SK-N-SH treated with all-trans-retinoic acid at 6 μM for 48 hours (cell line): ENCODE measurements around the gene KRT9.
"Not testable (repeated sequence)": the region's sequence is repeated elsewhere in the genome, so short reads cannot be mapped to it uniquely, and the experiment has no call there.

Experiments used
- ATAC-seq: fragments of 200-7000 bp; cut with Tn5 transposase; 3 replicates; pipeline ENCODE4 v1.9.1; 2020; ENCODE audit warnings: mild to moderate bottlenecking, moderate library complexity
- BACH2 ChIP-seq: fragments of 250-450 bp; sonication (Bioruptor Pico); IDR thresholded peaks from 2 replicates; pipeline ENCODE4 v1.9.0; 2021; ENCODE audit warnings: mild to moderate bottlenecking, borderline replicate concordance
- CSDC2 ChIP-seq: fragments of 250-450 bp; sonication (Bioruptor Pico); IDR thresholded peaks from 2 replicates; pipeline ENCODE4 v1.5.0; 2020; ENCODE audit warnings: mild to moderate bottlenecking, moderate library complexity
- GLIS3 ChIP-seq: fragments of 250-450 bp; sonication (Bioruptor Pico); IDR thresholded peaks from 2 replicates; pipeline ENCODE4 v1.5.0; 2020; ENCODE audit warnings: mild to moderate bottlenecking, moderate library complexity
- OSR1 ChIP-seq: fragments of 250-450 bp; sonication (Bioruptor Pico); IDR thresholded peaks from 2 replicates; pipeline ENCODE4 v1.8.0; 2022; ENCODE audit warnings: moderate library complexity, mild to moderate bottlenecking, inconsistent platforms
- PATZ1 ChIP-seq: fragments of 250-450 bp; sonication (Bioruptor Pico); IDR thresholded peaks from 2 replicates; pipeline ENCODE4 v1.8.0; 2020; ENCODE audit warnings: mild to moderate bottlenecking, moderate library complexity, borderline replicate concordance
- PPARA ChIP-seq: fragments of 250-450 bp; sonication (Bioruptor Pico); IDR thresholded peaks from 2 replicates; pipeline ENCODE4 v1.5.0; 2020; ENCODE audit warnings: mild to moderate bottlenecking, borderline replicate concordance
- RARB ChIP-seq: fragments of 250-450 bp; sonication (Bioruptor Pico); IDR thresholded peaks from 2 replicates; pipeline ENCODE4 v1.8.0; 2021; ENCODE audit warnings: mild to moderate bottlenecking, moderate library complexity
- SNAI2 ChIP-seq: fragments of 250-450 bp; sonication (Bioruptor Pico); IDR thresholded peaks from 2 replicates; pipeline ENCODE4 v1.5.0; 2020; ENCODE audit warnings: mild to moderate bottlenecking, moderate library complexity
- TCF4 ChIP-seq: fragments of 250-450 bp; sonication (Bioruptor Pico); IDR thresholded peaks from 2 replicates; pipeline ENCODE4 v1.8.0; 2021; ENCODE audit warnings: mild to moderate bottlenecking, moderate library complexity, borderline replicate concordance
- ZC3H10 ChIP-seq: fragments of 250-450 bp; sonication (Bioruptor Pico); IDR thresholded peaks from 2 replicates; pipeline ENCODE4 v1.5.1; 2021; ENCODE audit warnings: mild to moderate bottlenecking, moderate library complexity
- ZFP3 ChIP-seq: fragments of 250-450 bp; sonication (Bioruptor Pico); IDR thresholded peaks from 2 replicates; pipeline ENCODE4 v1.5.0; 2020; ENCODE audit warnings: mild to moderate bottlenecking, moderate library complexity
- ZFP30 ChIP-seq: fragments of 450-650 bp; formaldehyde crosslinking; IDR thresholded peaks from 2 replicates; pipeline ENCODE4 v1.5.0; 2022; ENCODE audit warnings: mild to moderate bottlenecking, moderate library complexity
- ZNF565 ChIP-seq: fragments of 450-650 bp; formaldehyde crosslinking; conservative IDR thresholded peaks from 2 replicates; pipeline ENCODE4 v1.5.0; 2020; ENCODE audit warnings: low read depth, mild to moderate bottlenecking, moderate library complexity
- ZNF70 ChIP-seq: fragments of 450-650 bp; formaldehyde crosslinking; IDR thresholded peaks from 2 replicates; pipeline ENCODE4 v1.5.0; 2020; ENCODE audit warnings: mild to moderate bottlenecking, moderate library complexity
- TF ChIP-seq, protein P1 (sequence below): fragments of 250-450 bp; sonication (Bioruptor Pico); IDR thresholded peaks from 2 replicates; pipeline ENCODE4 v1.8.0; 2021; ENCODE audit warnings: low read depth, mild to moderate bottlenecking, moderate library complexity, borderline replicate concordance
- TF ChIP-seq, protein P2 (sequence below): fragments of 250-450 bp; sonication (Bioruptor Pico); IDR thresholded peaks from 2 replicates; pipeline ENCODE4 v1.5.1; 2021; ENCODE audit warnings: mild to moderate bottlenecking, moderate library complexity
- TF ChIP-seq, protein P3 (sequence below): fragments of 250-450 bp; sonication (Bioruptor Pico); IDR thresholded peaks from 2 replicates; pipeline ENCODE4 v1.5.0; 2020; ENCODE audit warnings: mild to moderate bottlenecking, moderate library complexity

Gene KRT9

GRCh38 chr17:41580244-41580575 lies 8.4 kb upstream of the KRT9 start (continued):
- TF ChIP-seq, protein P1, sequence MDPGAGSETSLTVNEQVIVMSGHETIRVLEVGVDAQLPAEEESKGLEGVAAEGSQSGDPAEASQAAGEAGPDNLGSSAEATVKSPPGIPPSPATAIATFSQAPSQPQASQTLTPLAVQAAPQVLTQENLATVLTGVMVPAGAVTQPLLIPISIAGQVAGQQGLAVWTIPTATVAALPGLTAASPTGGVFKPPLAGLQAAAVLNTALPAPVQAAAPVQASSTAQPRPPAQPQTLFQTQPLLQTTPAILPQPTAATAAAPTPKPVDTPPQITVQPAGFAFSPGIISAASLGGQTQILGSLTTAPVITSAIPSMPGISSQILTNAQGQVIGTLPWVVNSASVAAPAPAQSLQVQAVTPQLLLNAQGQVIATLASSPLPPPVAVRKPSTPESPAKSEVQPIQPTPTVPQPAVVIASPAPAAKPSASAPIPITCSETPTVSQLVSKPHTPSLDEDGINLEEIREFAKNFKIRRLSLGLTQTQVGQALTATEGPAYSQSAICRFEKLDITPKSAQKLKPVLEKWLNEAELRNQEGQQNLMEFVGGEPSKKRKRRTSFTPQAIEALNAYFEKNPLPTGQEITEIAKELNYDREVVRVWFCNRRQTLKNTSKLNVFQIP (CRISPR knock-in tag): no peak
- no peak for TF ChIP-seq TCF4

GRCh38 chr17:41579484-41580243 lies 7.8 kb upstream of the KRT9 start:
- peak; percentile 96 for ATAC-seq
- TF ChIP-seq PATZ1 (CRISPR knock-in tag) (no peak), BACH2 (CRISPR knock-in tag) (no peak), ZFP3 (CRISPR knock-in tag) (no peak)
- TF ChIP-seq, protein P2, sequence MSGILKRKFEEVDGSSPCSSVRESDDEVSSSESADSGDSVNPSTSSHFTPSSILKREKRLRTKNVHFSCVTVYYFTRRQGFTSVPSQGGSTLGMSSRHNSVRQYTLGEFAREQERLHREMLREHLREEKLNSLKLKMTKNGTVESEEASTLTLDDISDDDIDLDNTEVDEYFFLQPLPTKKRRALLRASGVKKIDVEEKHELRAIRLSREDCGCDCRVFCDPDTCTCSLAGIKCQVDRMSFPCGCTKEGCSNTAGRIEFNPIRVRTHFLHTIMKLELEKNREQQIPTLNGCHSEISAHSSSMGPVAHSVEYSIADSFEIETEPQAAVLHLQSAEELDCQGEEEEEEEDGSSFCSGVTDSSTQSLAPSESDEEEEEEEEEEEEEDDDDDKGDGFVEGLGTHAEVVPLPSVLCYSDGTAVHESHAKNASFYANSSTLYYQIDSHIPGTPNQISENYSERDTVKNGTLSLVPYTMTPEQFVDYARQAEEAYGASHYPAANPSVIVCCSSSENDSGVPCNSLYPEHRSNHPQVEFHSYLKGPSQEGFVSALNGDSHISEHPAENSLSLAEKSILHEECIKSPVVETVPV (CRISPR knock-in tag): no peak

GRCh38 chr17:41578971-41579370 lies 7.1 kb upstream of the KRT9 start:
- TF ChIP-seq CSDC2 (CRISPR knock-in tag) (no peak), BACH2 (CRISPR knock-in tag) (no peak), TCF4 (no peak)
- no peak for ATAC-seq

GRCh38 chr17:41578538-41578937 lies 6.7 kb upstream of the KRT9 start:
- TF ChIP-seq SNAI2 (CRISPR knock-in tag): no peak
- no peak for TF ChIP-seq ZNF70 (CRISPR knock-in tag)
- no peak for TF ChIP-seq PPARA (CRISPR knock-in tag)
- TF ChIP-seq BACH2 (CRISPR knock-in tag): no peak
- no peak for TF ChIP-seq GLIS3
- no peak for TF ChIP-seq TCF4
- TF ChIP-seq, protein P1 (CRISPR knock-in tag): no peak
- no peak for TF ChIP-seq CSDC2 (CRISPR knock-in tag)
- TF ChIP-seq, protein P3, sequence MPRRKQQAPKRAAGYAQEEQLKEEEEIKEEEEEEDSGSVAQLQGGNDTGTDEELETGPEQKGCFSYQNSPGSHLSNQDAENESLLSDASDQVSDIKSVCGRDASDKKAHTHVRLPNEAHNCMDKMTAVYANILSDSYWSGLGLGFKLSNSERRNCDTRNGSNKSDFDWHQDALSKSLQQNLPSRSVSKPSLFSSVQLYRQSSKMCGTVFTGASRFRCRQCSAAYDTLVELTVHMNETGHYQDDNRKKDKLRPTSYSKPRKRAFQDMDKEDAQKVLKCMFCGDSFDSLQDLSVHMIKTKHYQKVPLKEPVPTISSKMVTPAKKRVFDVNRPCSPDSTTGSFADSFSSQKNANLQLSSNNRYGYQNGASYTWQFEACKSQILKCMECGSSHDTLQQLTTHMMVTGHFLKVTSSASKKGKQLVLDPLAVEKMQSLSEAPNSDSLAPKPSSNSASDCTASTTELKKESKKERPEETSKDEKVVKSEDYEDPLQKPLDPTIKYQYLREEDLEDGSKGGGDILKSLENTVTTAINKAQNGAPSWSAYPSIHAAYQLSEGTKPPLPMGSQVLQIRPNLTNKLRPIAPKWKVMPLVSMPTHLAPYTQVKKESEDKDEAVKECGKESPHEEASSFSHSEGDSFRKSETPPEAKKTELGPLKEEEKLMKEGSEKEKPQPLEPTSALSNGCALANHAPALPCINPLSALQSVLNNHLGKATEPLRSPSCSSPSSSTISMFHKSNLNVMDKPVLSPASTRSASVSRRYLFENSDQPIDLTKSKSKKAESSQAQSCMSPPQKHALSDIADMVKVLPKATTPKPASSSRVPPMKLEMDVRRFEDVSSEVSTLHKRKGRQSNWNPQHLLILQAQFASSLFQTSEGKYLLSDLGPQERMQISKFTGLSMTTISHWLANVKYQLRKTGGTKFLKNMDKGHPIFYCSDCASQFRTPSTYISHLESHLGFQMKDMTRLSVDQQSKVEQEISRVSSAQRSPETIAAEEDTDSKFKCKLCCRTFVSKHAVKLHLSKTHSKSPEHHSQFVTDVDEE (CRISPR knock-in tag): no peak
- TF ChIP-seq RARB (CRISPR knock-in tag): no peak
- TF ChIP-seq ZC3H10: no peak
- TF ChIP-seq ZNF565: no peak
- no peak for TF ChIP-seq ZFP3 (CRISPR knock-in tag)
- no peak for TF ChIP-seq ZFP30
- no peak for TF ChIP-seq PATZ1 (CRISPR knock-in tag)
- no peak for TF ChIP-seq OSR1 (CRISPR knock-in tag)
- no peak for ATAC-seq

DNA sequence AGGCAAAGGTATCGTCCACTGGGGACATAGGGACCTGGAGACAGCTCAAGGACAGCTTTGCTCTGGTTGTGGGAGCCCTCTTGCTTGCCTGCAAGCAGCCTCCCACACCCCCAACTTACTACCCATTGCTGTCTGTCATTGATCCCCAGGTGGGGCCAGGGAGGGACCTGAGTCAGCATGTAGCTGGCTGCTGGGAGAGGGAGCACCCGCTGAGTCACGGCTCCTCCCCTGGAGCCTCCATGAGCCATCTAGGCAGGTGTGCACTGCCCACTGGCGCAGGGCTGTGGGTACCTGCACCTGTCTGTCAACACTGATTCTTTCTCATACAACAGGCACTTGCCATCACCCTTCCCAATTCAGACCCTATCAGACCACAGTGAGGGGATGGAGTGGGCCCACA lies 4.9 kb upstream of the KRT9 start:
- ATAC-seq: not testable (repeated sequence)
